MM.1S (cell line): ENCODE measurements around the gene LONRF2.

Source experiments
- DNase-seq: peaks from one replicate; pipeline ENCODE4 v3.0.0-alpha.2; 2015
- H2AFZ ChIP-seq: fragments of 300-600 bp; sonication (generic); 2 replicates; pipeline ENCODE4 v1.6.0; 2016; ENCODE audit warnings: antibody characterized with exemption, low read length
- H3F3A ChIP-seq: fragments of 300-600 bp; sonication (generic); 2 replicates; pipeline ENCODE4 v1.6.1; 2016; ENCODE audit warnings: mild to moderate bottlenecking, antibody characterized with exemption, low read length, moderate library complexity, mixed read lengths; ENCODE audit not compliant: insufficient read depth
- H3K27ac ChIP-seq: fragments of 300-600 bp; sonication (generic); 2 replicates; pipeline ENCODE4 v1.5.1; 2016; ENCODE audit warnings: mild to moderate bottlenecking, low read length
- H3K27me3 ChIP-seq: fragments of 300-600 bp; sonication (generic); replicated peaks from 2 replicates; pipeline ENCODE4 v1.6.0; 2016; ENCODE audit warnings: low read length; ENCODE audit not compliant: insufficient read depth
- H3K36me3 ChIP-seq: fragments of 300-600 bp; sonication (generic); replicated peaks from 2 replicates; pipeline ENCODE4 v1.6.1; 2016; ENCODE audit warnings: mild to moderate bottlenecking, low read length, mixed read lengths; ENCODE audit not compliant: insufficient read depth
- H3K4me1 ChIP-seq: fragments of 300-600 bp; sonication (generic); 2 replicates; pipeline ENCODE4 v1.6.1; 2016; ENCODE audit warnings: low read length, mixed read lengths
- H3K4me2 ChIP-seq: fragments of 300-600 bp; sonication (generic); 2 replicates; pipeline ENCODE4 v1.6.0; 2016; ENCODE audit warnings: low read depth, low read length
- H3K4me3 ChIP-seq: fragments of 300-600 bp; sonication (generic); 2 replicates; pipeline ENCODE4 v1.5.1; 2016; ENCODE audit warnings: low read length, mixed read lengths
- H3K79me2 ChIP-seq: fragments of 300-600 bp; sonication (generic); 2 replicates; pipeline ENCODE4 v1.6.1; 2016; ENCODE audit warnings: mixed run types, low read length, mixed read lengths
- H3K9ac ChIP-seq: fragments of 300-600 bp; sonication (generic); 2 replicates; pipeline ENCODE4 v1.6.1; 2016; ENCODE audit warnings: low read length, mixed read lengths
- H3K9me2 ChIP-seq: fragments of 300-600 bp; sonication (generic); replicated peaks from 2 replicates; pipeline ENCODE4 v1.6.1; 2016; ENCODE audit warnings: mild to moderate bottlenecking, low read length, mixed read lengths; ENCODE audit not compliant: insufficient read depth
- H3K9me3 ChIP-seq: fragments of 300-600 bp; sonication (generic); replicated peaks from 2 replicates; pipeline ENCODE4 v1.6.1; 2016; ENCODE audit warnings: mild to moderate bottlenecking, low read length, mixed read lengths; ENCODE audit not compliant: insufficient read depth
- H4K20me1 ChIP-seq: fragments of 300-600 bp; sonication (generic); 2 replicates; pipeline ENCODE4 v1.6.1; 2016; ENCODE audit warnings: mild to moderate bottlenecking, low read length, moderate library complexity, mixed read lengths; ENCODE audit not compliant: insufficient read depth
- CTCF ChIP-seq: fragments of 300-600 bp; sonication (generic); IDR thresholded peaks from 2 replicates; pipeline ENCODE4 v1.5.1; 2016; ENCODE audit warnings: antibody characterized with exemption, low read length, mixed read lengths
- EZH2 ChIP-seq: fragments of 300-600 bp; sonication (generic); optimal IDR thresholded peaks from 2 replicates; pipeline ENCODE3; 2017; ENCODE audit warnings: low read depth, mild to moderate bottlenecking, antibody characterized with exemption, low read length, mixed read lengths
- EZH2phosphoT487 ChIP-seq: fragments of 300-600 bp; sonication (generic); IDR thresholded peaks from 2 replicates; pipeline ENCODE4 v1.6.1; 2018; ENCODE audit warnings: antibody characterized with exemption, low read length

Gene LONRF2

GRCh38 chr2:100303744-100304143, 18.6 kb downstream of the LONRF2 start:
- Histone ChIP-seq H3K9ac (no peak overlapping the region), H2AFZ (no peak overlapping the region), H3K9me3 (no peaks in the 10 kb centered on the region), H3K36me3 (no peaks in the 10 kb centered on the region), H3K9me2 (no peaks in the 10 kb centered on the region), H3K4me2 (no peak overlapping the region), H3K4me3 (no peak overlapping the region), H3K27me3 (no peaks in the 10 kb centered on the region), H3K4me1 (no peaks in the 10 kb centered on the region), H3K27ac (no peak overlapping the region), H3K79me2 (no peaks in the 10 kb centered on the region), H4K20me1 (no peaks in the 10 kb centered on the region), H3F3A (no peaks in the 10 kb centered on the region)
- no peak for DNase-seq
- TF ChIP-seq EZH2phosphoT487 (no peak), CTCF (no peak), EZH2 (no peak)

- no peaks in the 10 kb centered on the region for H3K79me2 ChIP-seq
- no peaks in the 10 kb centered on the region for H3F3A ChIP-seq
- H3K4me3 ChIP-seq: no peak overlapping the region
- no peak overlapping the region for H3K4me2 ChIP-seq
- no peak overlapping the region for H2AFZ ChIP-seq
- H3K36me3 ChIP-seq: no peaks in the 10 kb centered on the region
- no peaks in the 10 kb centered on the region for H3K9me3 ChIP-seq
- H3K9me2 ChIP-seq: no peaks in the 10 kb centered on the region
- DNase-seq: no peak
- H3K27me3 ChIP-seq: no peaks in the 10 kb centered on the region
- no peak overlapping the region for H3K27ac ChIP-seq
- no peak overlapping the region for H3K9ac ChIP-seq
- H3K4me1 ChIP-seq: no peaks in the 10 kb centered on the region
- TF ChIP-seq EZH2: no peak
- no peak for TF ChIP-seq EZH2phosphoT487
- no peak for TF ChIP-seq CTCF
- H4K20me1 ChIP-seq: no peaks in the 10 kb centered on the region
Measured at GRCh38 chr2:100302585-100302892, 19.8 kb downstream of the LONRF2 start.

GRCh38 chr2:100301881-100302584, 20.3 kb downstream of the LONRF2 start:
- H3K9me2 ChIP-seq: no peaks in the 10 kb centered on the region
- no peaks in the 10 kb centered on the region for H3K79me2 ChIP-seq
- no peaks in the 10 kb centered on the region for H3K27me3 ChIP-seq
- H3K4me1 ChIP-seq: no peaks in the 10 kb centered on the region
- DNase-seq: no peak
- no peaks in the 10 kb centered on the region for H3K36me3 ChIP-seq
- H3K27ac ChIP-seq: no peak overlapping the region
- H3K9ac ChIP-seq: no peak overlapping the region
- no peak overlapping the region for H3K4me2 ChIP-seq
- no peak overlapping the region for H3K4me3 ChIP-seq
- no peaks in the 10 kb centered on the region for H3F3A ChIP-seq
- H3K9me3 ChIP-seq: no peaks in the 10 kb centered on the region
- TF ChIP-seq EZH2phosphoT487 (no peak), CTCF (no peak), EZH2 (no peak)
- no peak overlapping the region for H2AFZ ChIP-seq
- no peaks in the 10 kb centered on the region for H4K20me1 ChIP-seq
